ENCODE measurements around the gene RNF225. TPM values are rescaled to one million over a fixed set of nuclear protein-coding genes. Genes with fewer than 3 reads are reported as not detected.

The RNF225 gene
- total and polyA plus RNA-seq, 9 of the 15 experiments (the other 6 are each of a cell fraction or from before 2014, with no cell fraction given) = 0.33 TPM; not detected in 8

GRCh38 chr19:58398545-58398944, 3.1 kb downstream of the RNF225 start:
- Histone ChIP-seq H3K9me3 (replicated peaks; ENCODE audit: control insufficient read depth, insufficient read depth, low read depth, low read length) (no peaks in the 10 kb centered on the region), H3K9me1 (ENCODE audit: control insufficient read depth, insufficient read depth, low read length) (no peaks in the 10 kb centered on the region), H3K4me3 (no peak overlapping the region), H3K27me3 (ENCODE audit: control insufficient read depth in 2 of 2, insufficient read depth in 2 of 2, low read length in 2 of 2) (no peaks in the 10 kb centered on the region), H3K4me1 (replicated peaks in 1 of 2; ENCODE audit: control insufficient read depth in 2 of 2, insufficient read depth in 2 of 2, low read length in 2 of 2) (peaks cover 24 to 73% of the 10 kb centered on the region in 2 experiments), H3K9ac (ENCODE audit: insufficient read depth in 1 of 2, low read depth in 2 of 2, low read length in 2 of 2) (peak overlapping the region in 1 of 2 experiments; percentile 82; a peak in 2 of 4 replicates), H2AFZ (ENCODE audit: low read depth, low read length) (no peak overlapping the region), H3K79me2 (ENCODE audit: control insufficient read depth, insufficient read depth, low read length) (peaks cover 24% of the 10 kb centered on the region), H3K4me2 (ENCODE audit: insufficient read depth, low read length) (no peak overlapping the region), H3K36me3 (ENCODE audit: control insufficient read depth, insufficient read depth, low read length) (peaks cover 22% of the 10 kb centered on the region), H3K27ac (ENCODE audit: extremely low read depth, low read depth, low read length) (no peak overlapping the region), H4K20me1 (replicated peaks; ENCODE audit: control insufficient read depth, insufficient read depth, low read length) (peaks cover 9% of the 10 kb centered on the region; the same call in 1 of the 2 replicates)
- in situ Hi-C loops (cut with MboI) = no loop called here
- WGBS (ENCODE audit: insufficient coverage, low coverage, missing lambda C conversion rate) = 87% methylated on average over 6 of the region's 6 CpGs
- ATAC-seq = no peak
- no TSS peak for BruUV-seq (replicated peaks)
- no peak for FAIRE-seq
- POLR2A ChIA-PET = interaction anchor here (0.6 to 1.8 kb wide), 3 partner anchors 11 to 215 kb away, joined by 3 to 8 read pairs (median 3); no protein-coding TSS in a partner anchor
- DNase-seq (ENCODE audit: extremely low read depth in 1 of 4, low spot score in 3 of 4) = peak in 1 of 4 experiments; percentile 2
- CTCF ChIA-PET (ENCODE audit: low intra/inter-chr PET ratio) = no interaction called here
- intact Hi-C loops (cut with micrococcal nuclease) = no loop called here
- no peak for TF ChIP-seq ADNP (tag; IDR thresholded peaks at IDR 0.05)
- TF ChIP-seq MITF (IDR thresholded peaks at IDR 0.05) = no peak
- TF ChIP-seq ZKSCAN8 (CRISPR knock-in tag; IDR thresholded peaks at IDR 0.05) = no peak
- no peak for TF ChIP-seq RBM15 (IDR thresholded peaks at IDR 0.05; ENCODE audit: insufficient read depth, low read length)
- no peak for TF ChIP-seq FOSL1 (tag; conservative IDR thresholded peaks at IDR 0.05)
- no peak for TF ChIP-seq ZNF830 (CRISPR knock-in tag; IDR thresholded peaks at IDR 0.05)
- no peak for TF ChIP-seq HDAC1 (IDR thresholded peaks at IDR 0.05)
- no peak for TF ChIP-seq ZNF518B (CRISPR knock-in tag; IDR thresholded peaks at IDR 0.05)
- no peak for TF ChIP-seq PML (IDR thresholded peaks at IDR 0.05; ENCODE audit: low read length)
- TF ChIP-seq SAFB2 (IDR thresholded peaks at IDR 0.05; ENCODE audit: borderline replicate concordance, low read depth, low read length, severe bottlenecking) = no peak
- TF ChIP-seq ZNF347 (CRISPR knock-in tag; IDR thresholded peaks at IDR 0.05; ENCODE audit: low read depth) = no peak
- TF ChIP-seq, protein P1, sequence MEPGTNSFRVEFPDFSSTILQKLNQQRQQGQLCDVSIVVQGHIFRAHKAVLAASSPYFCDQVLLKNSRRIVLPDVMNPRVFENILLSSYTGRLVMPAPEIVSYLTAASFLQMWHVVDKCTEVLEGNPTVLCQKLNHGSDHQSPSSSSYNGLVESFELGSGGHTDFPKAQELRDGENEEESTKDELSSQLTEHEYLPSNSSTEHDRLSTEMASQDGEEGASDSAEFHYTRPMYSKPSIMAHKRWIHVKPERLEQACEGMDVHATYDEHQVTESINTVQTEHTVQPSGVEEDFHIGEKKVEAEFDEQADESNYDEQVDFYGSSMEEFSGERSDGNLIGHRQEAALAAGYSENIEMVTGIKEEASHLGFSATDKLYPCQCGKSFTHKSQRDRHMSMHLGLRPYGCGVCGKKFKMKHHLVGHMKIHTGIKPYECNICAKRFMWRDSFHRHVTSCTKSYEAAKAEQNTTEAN (CRISPR knock-in tag; IDR thresholded peaks at IDR 0.05) = no peak
- TF ChIP-seq NCOA4 (IDR thresholded peaks at IDR 0.05; ENCODE audit: partially characterized antibody) = no peak
- no peak for TF ChIP-seq ZNF408 (CRISPR knock-in tag; IDR thresholded peaks at IDR 0.05; ENCODE audit: low read depth)
- TF ChIP-seq ZBTB33 (CRISPR knock-in tag; IDR thresholded peaks at IDR 0.05) = no peak
